Activated CD4-positive, alpha-beta T cell treated with anti-CD3 and anti-CD28 coated beads, Interleukin-2, amount 50 U/mL, for 24 hours (primary cell): ENCODE results near the gene AJM1.
"Not testable (repeated sequence)": the region's sequence is repeated elsewhere in the genome, so short reads cannot be mapped to it uniquely, and the experiment has no call there.

ENCODE experiments used
- DNase-seq, 2 donors: peaks; one replicate each; pipeline ENCODE4 v3.0.0-alpha.2; 2020; ENCODE audit warnings: low read depth in 1 of 2, low spot score in 1 of 2

The AJM1 gene

GRCh38 chr9:136854113-136854841 is 12.0 kb downstream of the AJM1 start:
- no peak for DNase-seq

GRCh38 chr9:136854842-136855460 is 12.7 kb downstream of the AJM1 start:
- no peak for DNase-seq

- no peak for DNase-seq
These were observed 13.3 kb downstream of the AJM1 start for GRCh38 chr9:136855461-136856078.

- no peak for DNase-seq
These were observed 13.8 kb downstream of the AJM1 start for GRCh38 chr9:136856079-136856476.

GRCh38 chr9:136856541-136857141 is 14.4 kb downstream of the AJM1 start:
- no peak for DNase-seq

GRCh38 chr9:136857166-136857565 is 14.9 kb downstream of the AJM1 start:
- no peak for DNase-seq

- no peak for DNase-seq
These were observed 15.5 kb downstream of the AJM1 start for GRCh38 chr9:136857581-136858412.

GRCh38 chr9:136858452-136858843 is 16.2 kb downstream of the AJM1 start:
- DNase-seq: no peak

GRCh38 chr9:136858844-136859757 is 16.8 kb downstream of the AJM1 start:
- no peak for DNase-seq

GRCh38 chr9:136860529-136860928 is 18.3 kb downstream of the AJM1 start:
- DNase-seq: no peak

- no peak for DNase-seq
These were observed 18.9 kb downstream of the AJM1 start for GRCh38 chr9:136860933-136861873.

GRCh38 chr9:136861874-136862457 is 19.7 kb downstream of the AJM1 start:
- DNase-seq: no peak

GRCh38 chr9:136862849-136863622 is 20.8 kb downstream of the AJM1 start:
- DNase-seq: no peak

GRCh38 chr9:136863623-136864273 is 21.5 kb downstream of the AJM1 start:
- no peak for DNase-seq

GRCh38 chr9:136865041-136865767 is 22.9 kb downstream of the AJM1 start:
- DNase-seq: no peak

- DNase-seq: no peak
These were observed 23.5 kb downstream of the AJM1 start for GRCh38 chr9:136865768-136866103.

GRCh38 chr9:136866898-136867421 is 24.7 kb downstream of the AJM1 start:
- DNase-seq: not testable (repeated sequence)
